Neural cell (in vitro differentiated cells): ENCODE data around the gene CGNL1.

Experiments used
- EP300 ChIP-seq: fragments of 450-650 bp; conservative IDR thresholded peaks from 2 replicates; pipeline ENCODE4 v1.6.1; 2014; ENCODE audit warnings: antibody characterized with exemption, mild to moderate bottlenecking, moderate library complexity; ENCODE audit not compliant: poor library complexity, severe bottlenecking
- EZH2 ChIP-seq: fragments of 200-600, 300-800 bp; shearing (Covaris generic), sonication (generic); IDR thresholded peaks from 2 replicates; pipeline ENCODE4 v1.6.1; 2014; ENCODE audit warnings: antibody characterized with exemption, low read length, borderline replicate concordance, mild to moderate bottlenecking; ENCODE audit not compliant: insufficient read depth, poor library complexity, severe bottlenecking
- MXI1 ChIP-seq: fragments of 450-650 bp; conservative IDR thresholded peaks from 2 replicates; pipeline ENCODE4 v1.6.1; 2014; ENCODE audit warnings: antibody characterized with exemption, mild to moderate bottlenecking; ENCODE audit not compliant: poor library complexity, severe bottlenecking
- POLR2AphosphoS5 ChIP-seq: IDR thresholded peaks from 2 replicates; pipeline ENCODE4 v1.6.1; 2012
- RAD21 ChIP-seq: fragments of 450-650 bp; conservative IDR thresholded peaks from 2 replicates; pipeline ENCODE4 v1.6.1; 2014; ENCODE audit warnings: antibody characterized with exemption, mild to moderate bottlenecking, moderate library complexity
- SMC3 ChIP-seq: fragments of 450-650 bp; conservative IDR thresholded peaks from 2 replicates; pipeline ENCODE4 v1.6.1; 2014; ENCODE audit warnings: antibody characterized with exemption, mild to moderate bottlenecking, moderate library complexity; ENCODE audit not compliant: poor library complexity
- TAF1 ChIP-seq: IDR thresholded peaks from 2 replicates; pipeline ENCODE4 v1.6.1; 2012; ENCODE audit warnings: low read depth
- TF ChIP-seq, protein P1 (sequence below): fragments of 450-650 bp; IDR thresholded peaks from 2 replicates; pipeline ENCODE4 v1.5.1; 2014; ENCODE audit warnings: antibody characterized with exemption, mild to moderate bottlenecking, moderate library complexity; ENCODE audit not compliant: poor library complexity, severe bottlenecking
- TF ChIP-seq, protein P2 (sequence below): IDR thresholded peaks from 2 replicates; pipeline ENCODE4 v1.6.1; 2012; ENCODE audit warnings: borderline replicate concordance

DNA sequence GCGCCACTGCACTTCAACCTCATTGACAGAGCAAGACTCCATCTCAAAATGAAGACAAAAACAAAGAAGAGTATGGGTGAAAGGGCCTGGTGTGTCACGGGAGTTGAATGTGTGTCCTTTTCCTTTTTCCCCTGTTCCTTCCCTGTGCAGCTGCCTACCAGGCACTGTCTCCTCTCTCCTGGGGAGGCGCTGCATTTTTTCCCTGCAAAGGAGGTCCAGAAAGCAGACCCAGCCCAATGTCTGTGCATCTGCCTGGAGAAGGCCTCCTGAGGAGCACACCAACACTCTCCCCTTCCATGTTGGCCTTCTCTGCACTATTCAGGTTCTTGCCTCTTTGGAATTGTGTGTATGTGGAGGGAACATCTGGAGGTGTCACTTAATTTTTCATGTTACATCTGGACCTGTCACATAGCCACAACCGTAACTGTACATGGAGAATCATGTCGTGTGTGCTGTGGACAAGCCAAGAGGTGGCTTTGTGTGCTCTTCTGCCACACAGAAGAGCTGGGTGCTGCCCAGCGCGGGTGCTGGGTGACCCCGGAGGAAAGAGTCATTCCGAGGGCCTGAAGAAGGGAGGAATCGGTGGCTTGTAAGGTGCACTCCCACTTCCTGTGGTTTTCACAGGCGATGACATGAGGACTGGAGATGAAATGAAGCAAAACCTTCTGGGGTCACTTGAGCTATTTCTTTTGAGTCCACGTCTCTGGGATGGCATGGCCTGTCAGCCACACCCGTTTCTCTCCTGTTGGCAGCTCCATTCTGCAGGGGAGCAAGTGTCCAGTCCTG, 46.5 kb upstream of the CGNL1 start:
- TF ChIP-seq, protein P1, sequence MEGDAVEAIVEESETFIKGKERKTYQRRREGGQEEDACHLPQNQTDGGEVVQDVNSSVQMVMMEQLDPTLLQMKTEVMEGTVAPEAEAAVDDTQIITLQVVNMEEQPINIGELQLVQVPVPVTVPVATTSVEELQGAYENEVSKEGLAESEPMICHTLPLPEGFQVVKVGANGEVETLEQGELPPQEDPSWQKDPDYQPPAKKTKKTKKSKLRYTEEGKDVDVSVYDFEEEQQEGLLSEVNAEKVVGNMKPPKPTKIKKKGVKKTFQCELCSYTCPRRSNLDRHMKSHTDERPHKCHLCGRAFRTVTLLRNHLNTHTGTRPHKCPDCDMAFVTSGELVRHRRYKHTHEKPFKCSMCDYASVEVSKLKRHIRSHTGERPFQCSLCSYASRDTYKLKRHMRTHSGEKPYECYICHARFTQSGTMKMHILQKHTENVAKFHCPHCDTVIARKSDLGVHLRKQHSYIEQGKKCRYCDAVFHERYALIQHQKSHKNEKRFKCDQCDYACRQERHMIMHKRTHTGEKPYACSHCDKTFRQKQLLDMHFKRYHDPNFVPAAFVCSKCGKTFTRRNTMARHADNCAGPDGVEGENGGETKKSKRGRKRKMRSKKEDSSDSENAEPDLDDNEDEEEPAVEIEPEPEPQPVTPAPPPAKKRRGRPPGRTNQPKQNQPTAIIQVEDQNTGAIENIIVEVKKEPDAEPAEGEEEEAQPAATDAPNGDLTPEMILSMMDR: no peak
- TF ChIP-seq, protein P2, sequence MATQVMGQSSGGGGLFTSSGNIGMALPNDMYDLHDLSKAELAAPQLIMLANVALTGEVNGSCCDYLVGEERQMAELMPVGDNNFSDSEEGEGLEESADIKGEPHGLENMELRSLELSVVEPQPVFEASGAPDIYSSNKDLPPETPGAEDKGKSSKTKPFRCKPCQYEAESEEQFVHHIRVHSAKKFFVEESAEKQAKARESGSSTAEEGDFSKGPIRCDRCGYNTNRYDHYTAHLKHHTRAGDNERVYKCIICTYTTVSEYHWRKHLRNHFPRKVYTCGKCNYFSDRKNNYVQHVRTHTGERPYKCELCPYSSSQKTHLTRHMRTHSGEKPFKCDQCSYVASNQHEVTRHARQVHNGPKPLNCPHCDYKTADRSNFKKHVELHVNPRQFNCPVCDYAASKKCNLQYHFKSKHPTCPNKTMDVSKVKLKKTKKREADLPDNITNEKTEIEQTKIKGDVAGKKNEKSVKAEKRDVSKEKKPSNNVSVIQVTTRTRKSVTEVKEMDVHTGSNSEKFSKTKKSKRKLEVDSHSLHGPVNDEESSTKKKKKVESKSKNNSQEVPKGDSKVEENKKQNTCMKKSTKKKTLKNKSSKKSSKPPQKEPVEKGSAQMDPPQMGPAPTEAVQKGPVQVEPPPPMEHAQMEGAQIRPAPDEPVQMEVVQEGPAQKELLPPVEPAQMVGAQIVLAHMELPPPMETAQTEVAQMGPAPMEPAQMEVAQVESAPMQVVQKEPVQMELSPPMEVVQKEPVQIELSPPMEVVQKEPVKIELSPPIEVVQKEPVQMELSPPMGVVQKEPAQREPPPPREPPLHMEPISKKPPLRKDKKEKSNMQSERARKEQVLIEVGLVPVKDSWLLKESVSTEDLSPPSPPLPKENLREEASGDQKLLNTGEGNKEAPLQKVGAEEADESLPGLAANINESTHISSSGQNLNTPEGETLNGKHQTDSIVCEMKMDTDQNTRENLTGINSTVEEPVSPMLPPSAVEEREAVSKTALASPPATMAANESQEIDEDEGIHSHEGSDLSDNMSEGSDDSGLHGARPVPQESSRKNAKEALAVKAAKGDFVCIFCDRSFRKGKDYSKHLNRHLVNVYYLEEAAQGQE: no peak
- TF ChIP-seq EZH2 (no peak), POLR2AphosphoS5 (no peak), SMC3 (no peak), EP300 (no peak), MXI1 (no peak), RAD21 (no peak), TAF1 (no peak)
